GM12801 (cell line): Measurements from ENCODE around the gene ZNF30.

Experiments
- CTCF ChIP-seq: IDR thresholded peaks from one replicate; pipeline ENCODE4 v1.5.1; 2011; ENCODE audit warnings: control low read depth; ENCODE audit not compliant: insufficient read length; ENCODE audit errors: extremely low read depth

ZNF30 gene

GRCh38 chr19:34988119-34988518 is 61.4 kb downstream of the ZNF30 start:
- no peak for TF ChIP-seq CTCF

- TF ChIP-seq CTCF = no peak
Observed at GRCh38 chr19:34989298-34989697, 62.6 kb downstream of the ZNF30 start.

GRCh38 chr19:34990578-34991192 is 64.0 kb downstream of the ZNF30 start:
- TF ChIP-seq CTCF = no peak

- TF ChIP-seq CTCF = no peak
Observed at GRCh38 chr19:34991542-34992333, 65.0 kb downstream of the ZNF30 start.

- no peak for TF ChIP-seq CTCF
Observed at GRCh38 chr19:34994286-34994642, 67.6 kb downstream of the ZNF30 start.
